Endodermal cell (in vitro differentiated cells): Measurements from ENCODE around the gene CABP4. TPM values are rescaled to one million over a fixed set of nuclear protein-coding genes. Genes with fewer than 3 reads are reported as not detected.

Source experiments
- DNase-seq: peaks from one replicate; pipeline ENCODE4 v3.0.0-alpha.2; 2017
- H3K27ac ChIP-seq: 2 replicates; pipeline ENCODE4 v1.5.1; 2013; ENCODE audit warnings: mild to moderate bottlenecking, low read depth, low read length, moderate library complexity
- H3K27me3 ChIP-seq: 2 replicates; pipeline ENCODE4 v1.6.1; 2013; ENCODE audit warnings: mild to moderate bottlenecking, low read length, moderate library complexity; ENCODE audit not compliant: insufficient read depth, control insufficient read depth, poor library complexity, severe bottlenecking
- H3K36me3 ChIP-seq: 2 replicates; pipeline ENCODE4 v1.7.0; 2013; ENCODE audit warnings: mild to moderate bottlenecking, low read length, moderate library complexity; ENCODE audit not compliant: control insufficient read depth, insufficient read depth
- H3K4me1 ChIP-seq: one replicate; pipeline ENCODE4 v1.7.0; 2013; ENCODE audit warnings: low read length; ENCODE audit not compliant: control insufficient read depth, insufficient read depth
- H3K4me3 ChIP-seq: 2 replicates; pipeline ENCODE4 v1.5.1; 2013; ENCODE audit warnings: mild to moderate bottlenecking, low read length, moderate library complexity
- H3K9ac ChIP-seq: 2 replicates; pipeline ENCODE4 v1.6.1; 2013; ENCODE audit warnings: mild to moderate bottlenecking, low read length, moderate library complexity; ENCODE audit not compliant: poor library complexity, severe bottlenecking; ENCODE audit errors: extremely low read depth
- H3K9me3 ChIP-seq: 2 replicates; pipeline ENCODE4 v1.6.1; 2013; ENCODE audit warnings: mild to moderate bottlenecking, low read length, moderate library complexity; ENCODE audit not compliant: control insufficient read depth
- H3K27ac Mint-ChIP-seq: 2 replicates; pipeline ENCODE4 v1.8.0; 2020; ENCODE audit warnings: mixed read lengths
- H3K27me3 Mint-ChIP-seq: 2 replicates; pipeline ENCODE4 v1.8.0; 2021; ENCODE audit warnings: mild to moderate bottlenecking, mixed read lengths; ENCODE audit not compliant: insufficient read depth
- H3K36me3 Mint-ChIP-seq: 2 replicates; pipeline ENCODE4 v1.8.0; 2020; ENCODE audit warnings: low read depth, mixed read lengths
- H3K4me1 Mint-ChIP-seq: 2 replicates; pipeline ENCODE4 v1.8.0; 2020; ENCODE audit warnings: mixed read lengths
- H3K4me3 Mint-ChIP-seq: 2 replicates; pipeline ENCODE4 v1.8.0; 2020; ENCODE audit warnings: mild to moderate bottlenecking, moderate library complexity, mixed read lengths
- H3K9me3 Mint-ChIP-seq: 2 replicates; pipeline ENCODE4 v1.8.0; 2020; ENCODE audit warnings: mild to moderate bottlenecking, mixed read lengths
- WGBS, 2 experiments: methylation state at CpG; one replicate each; pipeline versions ENCODE4 v1.1.5 to v1.1.7; 2013; ENCODE audit warnings: missing lambda C conversion rate in 2 of 2, mixed read lengths in 1 of 2; ENCODE audit not compliant: insufficient coverage in 1 of 2, insufficient read length in 1 of 2; 5-methylcytosine and 5-hydroxymethylcytosine counted together
- total RNA-seq, 2 donors: library from RNA; stranded (reverse); fragmentation: NEBNext Ultra II Directional in 1 of 2; extraction: Animal tissue kit (Norgen Biotek cat#: 25700) in 1 of 2; gene quantifications; 2 replicates in 1 of 2; 3 replicates in 1 of 2; pipeline ENCODE4 v1.2.1, GENCODE V29; 2021
- TF ChIP-seq, protein P1 (sequence below): fragments of 200-600 bp; sonication (generic); conservative IDR thresholded peaks from 2 replicates; pipeline ENCODE4 v1.5.0; 2021; ENCODE audit warnings: antibody characterized with exemption, mild to moderate bottlenecking

CABP4 gene
- total RNA-seq, 2 donors from 2014 or later: not detected

DNA sequence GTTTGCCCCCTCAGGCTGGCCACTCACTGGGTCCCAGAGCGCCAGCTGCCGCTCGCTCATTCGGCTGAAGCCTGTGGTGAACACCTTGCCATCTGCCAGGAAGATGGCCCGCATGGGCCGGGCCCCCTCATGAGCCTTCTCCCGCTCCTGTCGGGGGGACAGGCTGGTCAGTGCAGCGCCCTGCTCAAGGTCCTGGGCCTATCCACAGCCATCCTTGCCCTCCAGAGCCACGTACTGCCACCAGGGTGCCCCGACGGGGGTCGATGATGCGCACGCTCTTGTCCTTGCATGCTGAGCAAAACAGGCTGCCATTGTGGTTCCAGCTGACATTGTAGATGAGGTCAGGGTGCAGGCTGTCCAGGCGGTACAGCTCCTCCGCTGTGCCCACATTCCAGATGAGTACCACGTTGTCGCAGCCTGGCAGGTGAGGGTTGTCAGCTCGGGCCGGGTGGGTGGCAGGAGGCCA lies 14.0 kb upstream of the CABP4 start:
- Histone ChIP-seq H3K27me3 (no peaks in the 10 kb centered on the region), H3K4me3 (no peak overlapping the region), H3K27ac (no peak overlapping the region), H3K9ac (no peak overlapping the region), H3K9me3 (no peaks in the 10 kb centered on the region), H3K36me3 (peaks cover 32% of the 10 kb centered on the region), H3K4me1 (no peaks in the 10 kb centered on the region)
- H3K36me3 Mint-ChIP-seq: peaks cover 24% of the 10 kb centered on the region
- no peaks in the 10 kb centered on the region for H3K27me3 Mint-ChIP-seq
- DNase-seq: no peak
- no peak overlapping the region for H3K27ac Mint-ChIP-seq
- no peak overlapping the region for H3K4me3 Mint-ChIP-seq
- H3K4me1 Mint-ChIP-seq: peaks cover 3% of the 10 kb centered on the region
- WGBS, 2 experiments: 94 to 96% methylated on average over 12 to 21 of the region's 21 CpGs
- H3K9me3 Mint-ChIP-seq: no peaks in the 10 kb centered on the region
- TF ChIP-seq, protein P1, sequence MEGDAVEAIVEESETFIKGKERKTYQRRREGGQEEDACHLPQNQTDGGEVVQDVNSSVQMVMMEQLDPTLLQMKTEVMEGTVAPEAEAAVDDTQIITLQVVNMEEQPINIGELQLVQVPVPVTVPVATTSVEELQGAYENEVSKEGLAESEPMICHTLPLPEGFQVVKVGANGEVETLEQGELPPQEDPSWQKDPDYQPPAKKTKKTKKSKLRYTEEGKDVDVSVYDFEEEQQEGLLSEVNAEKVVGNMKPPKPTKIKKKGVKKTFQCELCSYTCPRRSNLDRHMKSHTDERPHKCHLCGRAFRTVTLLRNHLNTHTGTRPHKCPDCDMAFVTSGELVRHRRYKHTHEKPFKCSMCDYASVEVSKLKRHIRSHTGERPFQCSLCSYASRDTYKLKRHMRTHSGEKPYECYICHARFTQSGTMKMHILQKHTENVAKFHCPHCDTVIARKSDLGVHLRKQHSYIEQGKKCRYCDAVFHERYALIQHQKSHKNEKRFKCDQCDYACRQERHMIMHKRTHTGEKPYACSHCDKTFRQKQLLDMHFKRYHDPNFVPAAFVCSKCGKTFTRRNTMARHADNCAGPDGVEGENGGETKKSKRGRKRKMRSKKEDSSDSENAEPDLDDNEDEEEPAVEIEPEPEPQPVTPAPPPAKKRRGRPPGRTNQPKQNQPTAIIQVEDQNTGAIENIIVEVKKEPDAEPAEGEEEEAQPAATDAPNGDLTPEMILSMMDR: no peak

DNA sequence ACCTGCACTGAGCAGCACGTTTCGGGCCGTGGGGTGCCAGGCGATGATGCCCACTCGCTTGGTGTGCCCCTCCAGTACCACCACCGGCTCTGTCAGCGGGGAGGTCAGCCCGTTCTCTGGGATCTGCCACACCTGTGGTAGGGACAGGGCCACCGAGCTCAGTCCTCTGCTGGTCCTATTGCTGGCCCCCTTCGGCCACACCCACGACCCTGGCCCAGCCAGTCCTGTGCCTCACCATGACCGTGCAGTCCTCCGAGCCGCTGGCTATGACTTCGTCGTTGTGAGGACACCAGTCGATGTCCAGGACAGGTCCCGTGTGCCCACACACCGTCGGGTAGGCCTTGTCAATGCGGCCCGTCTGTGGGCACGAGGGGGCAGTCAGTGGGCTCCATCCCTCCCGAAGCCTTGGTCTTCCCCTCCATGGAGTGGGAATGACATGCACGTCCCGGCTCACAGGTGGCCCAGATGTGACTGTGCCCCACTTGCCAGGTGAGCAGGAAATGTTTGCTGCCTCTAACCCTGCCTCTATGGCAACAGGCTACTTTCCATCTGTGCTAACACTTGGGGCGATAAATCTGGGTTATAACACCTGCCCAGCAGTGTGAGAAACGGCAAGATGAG lies 13.3 kb upstream of the CABP4 start:
- no peaks in the 10 kb centered on the region for H3K27me3 Mint-ChIP-seq
- TF ChIP-seq, protein P1: no peak
- H3K9me3 ChIP-seq: no peaks in the 10 kb centered on the region
- no peak overlapping the region for H3K9ac ChIP-seq
- peak overlapping the region; percentile 86 for H3K4me3 ChIP-seq
- peak overlapping the region; percentile 84 for H3K4me3 Mint-ChIP-seq
- H3K4me1 Mint-ChIP-seq: no peaks in the 10 kb centered on the region
- peaks cover 32% of the 10 kb centered on the region for H3K36me3 ChIP-seq
- H3K27ac ChIP-seq: no peak overlapping the region
- H3K27me3 ChIP-seq: no peaks in the 10 kb centered on the region
- H3K9me3 Mint-ChIP-seq: no peaks in the 10 kb centered on the region
- no peaks in the 10 kb centered on the region for H3K4me1 ChIP-seq
- DNase-seq: no peak
- H3K27ac Mint-ChIP-seq: peak overlapping the region; percentile 90
- peaks cover 24% of the 10 kb centered on the region for H3K36me3 Mint-ChIP-seq
- WGBS, 2 experiments: 95 to 99% methylated on average over 27 to 28 of the region's 28 CpGs

DNA sequence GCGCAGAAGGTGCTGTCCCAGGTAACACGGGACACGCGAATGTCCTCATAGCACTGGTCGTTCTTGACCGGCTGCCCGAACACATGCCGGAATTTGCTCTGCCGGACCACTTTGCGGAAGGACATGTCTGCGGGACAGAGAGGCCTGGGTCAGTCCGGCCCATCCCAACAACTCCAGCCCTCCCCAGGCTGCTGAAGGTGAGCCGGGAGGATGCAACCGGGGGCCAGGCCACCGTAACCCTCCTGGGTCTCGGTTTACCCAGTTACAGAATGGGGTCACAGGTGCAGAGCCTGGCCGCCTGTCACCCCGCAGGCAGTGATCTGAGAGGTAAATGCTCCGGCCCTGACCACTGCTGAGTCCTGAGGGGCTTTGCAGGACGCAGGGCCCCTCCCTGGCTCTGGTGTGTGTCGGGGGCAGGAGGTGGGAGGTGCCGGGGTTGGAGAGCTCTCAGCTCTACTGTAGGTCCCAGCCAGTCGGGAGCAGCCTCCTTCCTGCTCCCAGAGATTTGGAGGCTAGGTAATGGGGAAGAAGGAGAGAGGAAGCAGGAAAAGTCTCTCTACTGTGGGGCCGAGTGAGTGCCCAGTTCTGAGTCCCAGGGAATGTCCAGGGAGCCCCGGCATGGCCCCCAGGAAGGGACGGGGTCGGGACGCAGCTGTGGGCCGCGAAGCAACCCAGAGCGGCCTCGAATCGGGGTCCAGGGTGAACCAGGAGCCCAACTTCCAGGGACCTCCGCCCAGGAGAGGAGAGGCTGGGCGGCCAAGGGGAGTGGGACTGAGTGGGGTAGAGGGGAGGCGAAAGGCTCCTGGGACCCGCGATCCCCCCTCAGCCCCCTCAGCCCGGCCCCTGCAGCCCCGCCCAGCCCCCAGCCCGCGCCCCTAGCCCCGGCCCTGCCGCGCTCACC lies 12.4 kb upstream of the CABP4 start:
- peaks cover 24% of the 10 kb centered on the region for H3K36me3 Mint-ChIP-seq
- H3K27me3 Mint-ChIP-seq: no peaks in the 10 kb centered on the region
- TF ChIP-seq, protein P1: no peak
- H3K4me3 ChIP-seq: peak overlapping the region; percentile 86
- peak overlapping the region; percentile 84 for H3K4me3 Mint-ChIP-seq
- H3K9me3 ChIP-seq: no peaks in the 10 kb centered on the region
- no peak overlapping the region for H3K27ac ChIP-seq
- H3K27me3 ChIP-seq: no peaks in the 10 kb centered on the region
- peaks cover 25% of the 10 kb centered on the region for H3K36me3 ChIP-seq
- H3K4me1 Mint-ChIP-seq: no peaks in the 10 kb centered on the region
- no peaks in the 10 kb centered on the region for H3K4me1 ChIP-seq
- DNase-seq: no peak
- peak overlapping the region; percentile 68 for H3K9ac ChIP-seq
- H3K9me3 Mint-ChIP-seq: no peaks in the 10 kb centered on the region
- H3K27ac Mint-ChIP-seq: peak overlapping the region; percentile 90
- WGBS, 2 experiments: 39 to 56% methylated on average over 7 to 43 of the region's 45 CpGs
